Lung (tissue), 12 donors: ENCODE results near the gene ADAM10. TPM values are rescaled to one million over a fixed set of nuclear protein-coding genes. Genes with fewer than 3 reads are reported as not detected.
"Not testable (repeated sequence)": the region's sequence is repeated elsewhere in the genome, so short reads cannot be mapped to it uniquely, and the experiment has no call there.

Experiments used
- ATAC-seq: fragments of 200-7000 bp; cut with Tn5 transposase; one replicate; pipeline ENCODE4 v1.9.1; 2020; ENCODE audit warnings: moderate number of reproducible peaks; ENCODE audit not compliant: insufficient read depth, low FRiP score
- DNase-seq, 3 donors: peaks; one replicate each; pipeline ENCODE4 v3.0.0-alpha.2; 2013 to 2017
- H3K27ac ChIP-seq, 2 donors: one replicate each; pipeline ENCODE4 v1.5.1; 2013; ENCODE audit warnings: mild to moderate bottlenecking in 2 of 2, moderate library complexity in 2 of 2, control low read depth in 1 of 2, inconsistent platforms in 1 of 2, low read depth in 1 of 2, low read length in 1 of 2
- H3K27me3 ChIP-seq, 3 donors: one replicate each; pipeline ENCODE4 v1.5.1; 2013; ENCODE audit warnings: low read length in 2 of 3; ENCODE audit not compliant: control insufficient read depth in 3 of 3, insufficient read depth in 3 of 3
- H3K36me3 ChIP-seq, 4 donors: one replicate each; pipeline ENCODE4 v1.5.1; 2013; ENCODE audit warnings: low read length in 4 of 4, mild to moderate bottlenecking in 1 of 4, moderate library complexity in 1 of 4; ENCODE audit not compliant: control insufficient read depth in 4 of 4, insufficient read depth in 4 of 4
- H3K4me1 ChIP-seq, 5 donors: one replicate each; pipeline ENCODE4 v1.5.1; 2013; ENCODE audit warnings: low read length in 5 of 5, mild to moderate bottlenecking in 2 of 5, moderate library complexity in 1 of 5; ENCODE audit not compliant: control insufficient read depth in 5 of 5, insufficient read depth in 5 of 5
- H3K4me3 ChIP-seq: one replicate; pipeline ENCODE4 v1.5.1; 2013; ENCODE audit warnings: mild to moderate bottlenecking, control low read depth, moderate library complexity
- H3K9ac ChIP-seq, 2 donors: one replicate each; pipeline ENCODE4 v1.5.1; 2013; ENCODE audit warnings: low read length in 2 of 2, control low read depth in 1 of 2; ENCODE audit not compliant: insufficient read depth in 1 of 2
- H3K9me3 ChIP-seq, 4 donors: one replicate each; pipeline ENCODE4 v1.5.1; 2013; ENCODE audit warnings: low read length in 3 of 4, mild to moderate bottlenecking in 1 of 4, moderate library complexity in 1 of 4; ENCODE audit not compliant: control insufficient read depth in 4 of 4, insufficient read depth in 3 of 4
- CTCF ChIP-seq: IDR thresholded peaks from 2 replicates; pipeline ENCODE4 v1.5.1; 2012; ENCODE audit warnings: mild to moderate bottlenecking; ENCODE audit errors: control extremely low read depth, extremely low read depth
- WGBS, 2 donors: extraction: QIAGEN DNeasy Blood & Tissue Kit; methylation state at CpG; one replicate each; pipeline ENCODE4 v1.1.7; 2013; 5-methylcytosine and 5-hydroxymethylcytosine counted together
- polyA plus RNA-seq, 2 donors: library from polyadenylated mRNA; stranded (reverse); fragments of 200-250 nt; gene quantifications; one replicate each; pipeline ENCODE4 v1.2.1, GENCODE V29; 2013
- total RNA-seq, 2 donors: library from RNA; depleted of rRNA in 1 of 2; stranded (reverse); fragments of >200 nt in 1 of 2; gene quantifications; one replicate each; pipeline ENCODE4 v1.2.1, GENCODE V29; 2014 to 2021
- donor health status: control.
- donor health status: control.
- donor health status: Bipolar disorder and iron deficiency.
- donor health status: healthy.
- donor health status: DM: yes; HTN: yes; CAD: no.

ADAM10 gene
- total and polyA plus RNA-seq, 4 donors = 9.7 to 274 (median 88.6) TPM

- ATAC-seq = no peak
- Histone ChIP-seq H3K4me3 (no peak overlapping the region), H3K27me3 (no peaks in the 10 kb centered on the region), H3K36me3 (peaks cover 1 to 16% (median 8%) of the 10 kb centered on the region in 4 donors), H3K4me1 (peaks cover 0 to 5% (median 0%) of the 10 kb centered on the region in 5 donors), H3K9ac (no peak overlapping the region), H3K27ac (peak overlapping the region in 1 of 2 donors; percentile 21), H3K9me3 (no peaks in the 10 kb centered on the region)
- TF ChIP-seq CTCF = no peak
- WGBS, 2 donors = 90 to 93% methylated on average over 2 of the region's 2 CpGs
- DNase-seq = no peak
Measured at GRCh38 chr15:58627046-58627445, 122.5 kb downstream of the ADAM10 start.

GRCh38 chr15:58626378-58626777 is 123.1 kb downstream of the ADAM10 start:
- DNase-seq (no peak), ATAC-seq (no peak)
- H3K9me3 ChIP-seq = no peaks in the 10 kb centered on the region
- no peak overlapping the region for H3K9ac ChIP-seq
- no peaks in the 10 kb centered on the region for H3K27me3 ChIP-seq
- peaks cover 1 to 13% (median 6%) of the 10 kb centered on the region in 4 donors for H3K36me3 ChIP-seq
- H3K4me1 ChIP-seq = peaks cover 0 to 5% (median 0%) of the 10 kb centered on the region in 5 donors
- peak overlapping the region in 1 of 2 donors; percentile 9 for H3K27ac ChIP-seq
- H3K4me3 ChIP-seq = no peak overlapping the region
- WGBS, 2 donors = 96% methylated on average over 3 of the region's 3 CpGs
- TF ChIP-seq CTCF = no peak

- no peaks in the 10 kb centered on the region for H3K9me3 ChIP-seq
- 78 to 90% methylated on average over 3 of the region's 3 CpGs for WGBS, 2 donors
- TF ChIP-seq CTCF = no peak
- H3K27me3 ChIP-seq = no peaks in the 10 kb centered on the region
- no peak overlapping the region for H3K9ac ChIP-seq
- no peak overlapping the region for H3K4me3 ChIP-seq
- DNase-seq (no peak), ATAC-seq (no peak)
- no peak overlapping the region for H3K27ac ChIP-seq
- H3K36me3 ChIP-seq = peaks cover 4 to 17% (median 9%) of the 10 kb centered on the region in 4 donors
- H3K4me1 ChIP-seq = peaks cover 0 to 3% (median 0%) of the 10 kb centered on the region in 5 donors
Measured at GRCh38 chr15:58622877-58623276, 126.6 kb downstream of the ADAM10 start.

GRCh38 chr15:58620268-58620667 is 129.2 kb downstream of the ADAM10 start:
- H3K9me3 ChIP-seq, H3K9ac ChIP-seq, H3K27me3 ChIP-seq, H3K27ac ChIP-seq, H3K4me3 ChIP-seq, H3K4me1 ChIP-seq, ATAC-seq, DNase-seq: not testable (repeated sequence)
- peaks cover 3 to 25% (median 6%) of the 10 kb centered on the region in 4 donors for H3K36me3 ChIP-seq
